ENCODE measurements around the gene TSC22D1. TPM values are rescaled to one million over a fixed set of nuclear protein-coding genes. Genes with fewer than 3 reads are reported as not detected.

The TSC22D1 gene
- polyA plus RNA-seq, 1 donor (not counting 4 experiments of a cell fraction or from before 2014, with no cell fraction given): 177 TPM

- peaks cover 2% of the 10 kb centered on the region for H3K79me2 ChIP-seq (ENCODE audit: control insufficient read depth, insufficient read depth, low read length)
- no peaks in the 10 kb centered on the region for H3K9me3 ChIP-seq (ENCODE audit: control insufficient read depth, low read depth, low read length)
- H3K4me1 ChIP-seq (ENCODE audit: control insufficient read depth, extremely low read depth, insufficient read depth, low read length): no peaks in the 10 kb centered on the region
- no peak overlapping the region for H3K27ac ChIP-seq (ENCODE audit: control insufficient read depth, insufficient read depth, low read length)
- H2AFZ ChIP-seq (ENCODE audit: control insufficient read depth, low read length): no peak overlapping the region
- TF ChIP-seq, protein P1, sequence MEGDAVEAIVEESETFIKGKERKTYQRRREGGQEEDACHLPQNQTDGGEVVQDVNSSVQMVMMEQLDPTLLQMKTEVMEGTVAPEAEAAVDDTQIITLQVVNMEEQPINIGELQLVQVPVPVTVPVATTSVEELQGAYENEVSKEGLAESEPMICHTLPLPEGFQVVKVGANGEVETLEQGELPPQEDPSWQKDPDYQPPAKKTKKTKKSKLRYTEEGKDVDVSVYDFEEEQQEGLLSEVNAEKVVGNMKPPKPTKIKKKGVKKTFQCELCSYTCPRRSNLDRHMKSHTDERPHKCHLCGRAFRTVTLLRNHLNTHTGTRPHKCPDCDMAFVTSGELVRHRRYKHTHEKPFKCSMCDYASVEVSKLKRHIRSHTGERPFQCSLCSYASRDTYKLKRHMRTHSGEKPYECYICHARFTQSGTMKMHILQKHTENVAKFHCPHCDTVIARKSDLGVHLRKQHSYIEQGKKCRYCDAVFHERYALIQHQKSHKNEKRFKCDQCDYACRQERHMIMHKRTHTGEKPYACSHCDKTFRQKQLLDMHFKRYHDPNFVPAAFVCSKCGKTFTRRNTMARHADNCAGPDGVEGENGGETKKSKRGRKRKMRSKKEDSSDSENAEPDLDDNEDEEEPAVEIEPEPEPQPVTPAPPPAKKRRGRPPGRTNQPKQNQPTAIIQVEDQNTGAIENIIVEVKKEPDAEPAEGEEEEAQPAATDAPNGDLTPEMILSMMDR (optimal IDR thresholded peaks at IDR 0.05 in 1 of 3, IDR thresholded peaks at IDR 0.05 in 1 of 3, conservative IDR thresholded peaks at IDR 0.05 in 1 of 3; ENCODE audit: extremely low read depth in 1 of 3, insufficient read depth in 2 of 3, low read length in 3 of 3): no peak
- dilution Hi-C loops (cut with MboI; ENCODE audit: extremely low pct_ligation_motif_present, low sequenced_read_pairs): no loop called here
- H3K9ac ChIP-seq (ENCODE audit: control insufficient read depth, extremely low read depth, insufficient read depth, low read length): no peak overlapping the region
- no peaks in the 10 kb centered on the region for H4K20me1 ChIP-seq (ENCODE audit: control insufficient read depth, extremely low read depth, insufficient read depth, low read length)
- no peaks in the 10 kb centered on the region for H3K27me3 ChIP-seq (ENCODE audit: control insufficient read depth, extremely low read depth, insufficient read depth, low read length)
- no peak overlapping the region for H3K4me2 ChIP-seq (ENCODE audit: control insufficient read depth, extremely low read depth, insufficient read depth, low read depth, low read length)
- no peak overlapping the region for H3K4me3 ChIP-seq (ENCODE audit: control insufficient read depth in 2 of 3, extremely low read depth in 1 of 3, insufficient read depth in 2 of 3, low read depth in 1 of 3, low read length in 3 of 3)
- FAIRE-seq: no peak
- H3K9me1 ChIP-seq (ENCODE audit: control insufficient read depth, extremely low read depth, insufficient read depth, low read length): no peaks in the 10 kb centered on the region
- peaks cover 0 to 3% of the 10 kb centered on the region in 2 experiments for H3K36me3 ChIP-seq (ENCODE audit: control insufficient read depth in 2 of 2, extremely low read depth in 1 of 2, insufficient read depth in 2 of 2, low read length in 2 of 2)
- DNase-seq (ENCODE audit: low read depth, low spot score): no peak
These were observed 32.8 kb downstream of the TSC22D1 start for GRCh38 chr13:44543369-44543768.

GRCh38 chr13:44542361-44542760 lies 33.8 kb downstream of the TSC22D1 start:
- Histone ChIP-seq H3K9me3 (ENCODE audit: control insufficient read depth, low read depth, low read length) (no peaks in the 10 kb centered on the region), H4K20me1 (ENCODE audit: control insufficient read depth, extremely low read depth, insufficient read depth, low read length) (no peaks in the 10 kb centered on the region), H3K27me3 (ENCODE audit: control insufficient read depth, extremely low read depth, insufficient read depth, low read length) (no peaks in the 10 kb centered on the region), H3K4me1 (ENCODE audit: control insufficient read depth, extremely low read depth, insufficient read depth, low read length) (no peaks in the 10 kb centered on the region), H3K9me1 (ENCODE audit: control insufficient read depth, extremely low read depth, insufficient read depth, low read length) (no peaks in the 10 kb centered on the region), H2AFZ (ENCODE audit: control insufficient read depth, low read length) (no peak overlapping the region), H3K79me2 (ENCODE audit: control insufficient read depth, insufficient read depth, low read length) (peaks cover 2% of the 10 kb centered on the region), H3K27ac (ENCODE audit: control insufficient read depth, insufficient read depth, low read length) (no peak overlapping the region), H3K4me2 (ENCODE audit: control insufficient read depth, extremely low read depth, insufficient read depth, low read depth, low read length) (no peak overlapping the region), H3K36me3 (ENCODE audit: control insufficient read depth in 2 of 2, extremely low read depth in 1 of 2, insufficient read depth in 2 of 2, low read length in 2 of 2) (peaks cover 0 to 3% of the 10 kb centered on the region in 2 experiments), H3K4me3 (ENCODE audit: control insufficient read depth in 2 of 3, extremely low read depth in 1 of 3, insufficient read depth in 2 of 3, low read depth in 1 of 3, low read length in 3 of 3) (no peak overlapping the region), H3K9ac (ENCODE audit: control insufficient read depth, extremely low read depth, insufficient read depth, low read length) (no peak overlapping the region)
- dilution Hi-C loops (cut with MboI; ENCODE audit: extremely low pct_ligation_motif_present, low sequenced_read_pairs): no loop called here
- DNase-seq (ENCODE audit: low read depth, low spot score): no peak
- TF ChIP-seq, protein P1 (optimal IDR thresholded peaks at IDR 0.05 in 1 of 3, IDR thresholded peaks at IDR 0.05 in 1 of 3, conservative IDR thresholded peaks at IDR 0.05 in 1 of 3; ENCODE audit: extremely low read depth in 1 of 3, insufficient read depth in 2 of 3, low read length in 3 of 3): no peak
- TF ChIP-seq EZH2 (IDR thresholded peaks at IDR 0.05; ENCODE audit: low read length): no peak
- FAIRE-seq: no peak

All from keratinocyte (primary cell).